HepG2 (cell line): ENCODE results near the gene UQCRC1. TPM values are rescaled to one million over a fixed set of nuclear protein-coding genes. Genes with fewer than 3 reads are reported as not detected.
A peak's percentile ranks its signal among the peaks of the same experiment; 100 is the strongest.

Experiments
- FOSL2 ChIP-seq: sonication (generic); formaldehyde crosslinking; IDR thresholded peaks from 2 replicates; pipeline ENCODE4 v1.4.0; 2020; ENCODE audit warnings: missing genetic modification reagents
- HNRNPLL ChIP-seq: fragments of 200-400 bp; formaldehyde crosslinking; IDR thresholded peaks from 2 replicates; pipeline ENCODE4 v1.6.1; 2017; ENCODE audit warnings: mild to moderate bottlenecking, low read depth, low read length; ENCODE audit not compliant: poor library complexity, severe bottlenecking
- PRDM4 ChIP-seq: sonication (generic); formaldehyde crosslinking; IDR thresholded peaks from 2 replicates; pipeline ENCODE4 v1.9.0; 2021; ENCODE audit warnings: missing genetic modification reagents, borderline replicate concordance
- RXRB ChIP-seq: IDR thresholded peaks from 2 replicates; pipeline ENCODE4 v1.6.1; 2016; ENCODE audit warnings: borderline replicate concordance, missing genetic modification reagents, missing compliant biosample characterization
- SRSF4 ChIP-seq: fragments of 200-400 bp; formaldehyde crosslinking; IDR thresholded peaks from one replicate; pipeline ENCODE4 v1.6.1; 2018; ENCODE audit warnings: mild to moderate bottlenecking, low read depth, low read length, moderate library complexity; ENCODE audit not compliant: poor library complexity, severe bottlenecking
- TAF15 ChIP-seq: fragments of 200-400 bp; formaldehyde crosslinking; IDR thresholded peaks from one replicate; pipeline ENCODE4 v1.6.1; 2018; ENCODE audit warnings: mild to moderate bottlenecking, low read depth, low read length; ENCODE audit not compliant: poor library complexity, severe bottlenecking
- ZNF850 ChIP-seq: sonication (generic); formaldehyde crosslinking; conservative IDR thresholded peaks from 2 replicates; pipeline ENCODE4 v1.9.0; 2021; ENCODE audit warnings: mild to moderate bottlenecking, missing genetic modification reagents
- polyA plus RNA-seq, 8 experiments: library from polyadenylated mRNA; depleted of rRNA in 3 of 8; stranded (reverse) in 7 of 8; unstranded in 1 of 8; fragments of >200 nt; fragmentation: Illumina TruSeq in 4 of 8; extraction: Trizol in 4 of 8; gene quantifications; 2 replicates each; pipeline versions ENCODE4 v1.2.1 to v1.2.3, GENCODE V29; 2011 to 2016; ENCODE audit warnings: low read depth in 4 of 8, missing spikeins in 1 of 8, mixed read lengths in 1 of 8; ENCODE audit not compliant: insufficient read depth in 1 of 8
- total RNA-seq, 5 experiments: library from RNA; depleted of rRNA; stranded (reverse); fragments of >200 nt; fragmentation: Illumina TruSeq; extraction: Trizol; gene quantifications; 2 replicates each; pipeline ENCODE4 v1.2.3, GENCODE V29; 2016; ENCODE audit warnings: low read depth in 1 of 5
- TF ChIP-seq, protein P1 (sequence below): sonication (generic); formaldehyde crosslinking; IDR thresholded peaks from 2 replicates; pipeline ENCODE4 v1.4.0; 2020; ENCODE audit warnings: missing genetic modification reagents

UQCRC1 gene
- total and polyA plus RNA-seq, 2 of the 13 experiments (the other 11 are each of a cell fraction or from before 2014, with no cell fraction given): 316 to 680 TPM

- no peak for TF ChIP-seq PRDM4 (CRISPR knock-in tag)
- peak; percentile 27 for TF ChIP-seq SRSF4
- TF ChIP-seq, protein P1, sequence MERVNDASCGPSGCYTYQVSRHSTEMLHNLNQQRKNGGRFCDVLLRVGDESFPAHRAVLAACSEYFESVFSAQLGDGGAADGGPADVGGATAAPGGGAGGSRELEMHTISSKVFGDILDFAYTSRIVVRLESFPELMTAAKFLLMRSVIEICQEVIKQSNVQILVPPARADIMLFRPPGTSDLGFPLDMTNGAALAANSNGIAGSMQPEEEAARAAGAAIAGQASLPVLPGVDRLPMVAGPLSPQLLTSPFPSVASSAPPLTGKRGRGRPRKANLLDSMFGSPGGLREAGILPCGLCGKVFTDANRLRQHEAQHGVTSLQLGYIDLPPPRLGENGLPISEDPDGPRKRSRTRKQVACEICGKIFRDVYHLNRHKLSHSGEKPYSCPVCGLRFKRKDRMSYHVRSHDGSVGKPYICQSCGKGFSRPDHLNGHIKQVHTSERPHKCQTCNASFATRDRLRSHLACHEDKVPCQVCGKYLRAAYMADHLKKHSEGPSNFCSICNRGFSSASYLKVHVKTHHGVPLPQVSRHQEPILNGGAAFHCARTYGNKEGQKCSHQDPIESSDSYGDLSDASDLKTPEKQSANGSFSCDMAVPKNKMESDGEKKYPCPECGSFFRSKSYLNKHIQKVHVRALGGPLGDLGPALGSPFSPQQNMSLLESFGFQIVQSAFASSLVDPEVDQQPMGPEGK (CRISPR knock-in tag): peak; percentile 72; the same call in 1 of the 2 replicates
- TF ChIP-seq RXRB (CRISPR knock-in tag): no peak
- TF ChIP-seq ZNF850 (CRISPR knock-in tag): peak; percentile 73; the same call in 1 of the 2 replicates
- peak; percentile 26; the same call in 1 of the 2 replicates for TF ChIP-seq FOSL2 (CRISPR knock-in tag)
- TF ChIP-seq HNRNPLL: no peak
- TF ChIP-seq TAF15: no peak
These were observed 25.3 kb upstream of the UQCRC1 start (continued) for GRCh38 chr3:48634661-48635221.
